ENCODE results near the gene LRP5.
A peak's percentile ranks its signal among the peaks of the same experiment; 100 is the strongest.

LRP5 gene

GRCh38 chr11:68326334-68327215, 14.2 kb downstream of the LRP5 start:
- H3K27me3 Mint-ChIP-seq: no peaks in the 10 kb centered on the region
- H3K36me3 Mint-ChIP-seq (ENCODE audit: low read depth): no peaks in the 10 kb centered on the region
- H3K9me3 Mint-ChIP-seq: no peaks in the 10 kb centered on the region
- DNase-seq: no peak
- H3K4me3 Mint-ChIP-seq: no peak overlapping the region
- peaks cover 43% of the 10 kb centered on the region for H3K4me1 Mint-ChIP-seq (ENCODE audit: low read depth)
- no peak overlapping the region for H3K27ac Mint-ChIP-seq

- H3K36me3 Mint-ChIP-seq (ENCODE audit: low read depth): no peaks in the 10 kb centered on the region
- no peak overlapping the region for H3K4me3 Mint-ChIP-seq
- no peaks in the 10 kb centered on the region for H3K9me3 Mint-ChIP-seq
- no peak overlapping the region for H3K27ac Mint-ChIP-seq
- no peak for DNase-seq
- no peaks in the 10 kb centered on the region for H3K27me3 Mint-ChIP-seq
- peaks cover 53% of the 10 kb centered on the region for H3K4me1 Mint-ChIP-seq (ENCODE audit: low read depth)
Measured at GRCh38 chr11:68327586-68328370, 15.4 kb downstream of the LRP5 start.

GRCh38 chr11:68328374-68329091, 16.1 kb downstream of the LRP5 start:
- Mint-ChIP-seq H3K4me3 (no peak overlapping the region), H3K36me3 (ENCODE audit: low read depth) (no peaks in the 10 kb centered on the region), H3K4me1 (ENCODE audit: low read depth) (peaks cover 57% of the 10 kb centered on the region), H3K27me3 (no peaks in the 10 kb centered on the region), H3K9me3 (no peaks in the 10 kb centered on the region), H3K27ac (no peak overlapping the region)
- DNase-seq: peak; percentile 49

GRCh38 chr11:68329536-68329935, 17.1 kb downstream of the LRP5 start:
- Mint-ChIP-seq H3K9me3 (no peaks in the 10 kb centered on the region), H3K36me3 (ENCODE audit: low read depth) (no peaks in the 10 kb centered on the region), H3K27ac (no peak overlapping the region), H3K4me1 (ENCODE audit: low read depth) (peaks cover 57% of the 10 kb centered on the region), H3K27me3 (no peaks in the 10 kb centered on the region), H3K4me3 (no peak overlapping the region)
- DNase-seq: no peak

GRCh38 chr11:68329978-68330699, 17.7 kb downstream of the LRP5 start:
- Mint-ChIP-seq H3K4me1 (ENCODE audit: low read depth) (peaks cover 57% of the 10 kb centered on the region), H3K27ac (no peak overlapping the region), H3K4me3 (no peak overlapping the region), H3K36me3 (ENCODE audit: low read depth) (no peaks in the 10 kb centered on the region), H3K9me3 (no peaks in the 10 kb centered on the region), H3K27me3 (no peaks in the 10 kb centered on the region)
- DNase-seq: no peak

GRCh38 chr11:68330700-68331337, 18.4 kb downstream of the LRP5 start:
- peaks cover 61% of the 10 kb centered on the region for H3K4me1 Mint-ChIP-seq (ENCODE audit: low read depth)
- no peak overlapping the region for H3K4me3 Mint-ChIP-seq
- H3K9me3 Mint-ChIP-seq: no peaks in the 10 kb centered on the region
- DNase-seq: no peak
- H3K36me3 Mint-ChIP-seq (ENCODE audit: low read depth): no peaks in the 10 kb centered on the region
- H3K27ac Mint-ChIP-seq: peak overlapping the region; percentile 11
- H3K27me3 Mint-ChIP-seq: no peaks in the 10 kb centered on the region

GRCh38 chr11:68331338-68331947, 19.1 kb downstream of the LRP5 start:
- Mint-ChIP-seq H3K4me3 (peak overlapping the region; percentile 21), H3K9me3 (no peaks in the 10 kb centered on the region), H3K4me1 (ENCODE audit: low read depth) (peaks cover 63% of the 10 kb centered on the region), H3K27ac (peak overlapping the region; percentile 65), H3K27me3 (no peaks in the 10 kb centered on the region), H3K36me3 (ENCODE audit: low read depth) (no peaks in the 10 kb centered on the region)
- peak; percentile 46 for DNase-seq

- Mint-ChIP-seq H3K27ac (no peak overlapping the region), H3K4me1 (ENCODE audit: low read depth) (peaks cover 70% of the 10 kb centered on the region), H3K9me3 (no peaks in the 10 kb centered on the region), H3K27me3 (no peaks in the 10 kb centered on the region), H3K36me3 (ENCODE audit: low read depth) (no peaks in the 10 kb centered on the region), H3K4me3 (no peak overlapping the region)
- no peak for DNase-seq
Measured at GRCh38 chr11:68332186-68332585, 19.8 kb downstream of the LRP5 start.

GRCh38 chr11:68333173-68333572, 20.8 kb downstream of the LRP5 start:
- Mint-ChIP-seq H3K9me3 (no peaks in the 10 kb centered on the region), H3K27ac (no peak overlapping the region), H3K27me3 (no peaks in the 10 kb centered on the region), H3K36me3 (ENCODE audit: low read depth) (no peaks in the 10 kb centered on the region), H3K4me1 (ENCODE audit: low read depth) (peaks cover 70% of the 10 kb centered on the region), H3K4me3 (no peak overlapping the region)
- DNase-seq: no peak

GRCh38 chr11:68334923-68335322, 22.5 kb downstream of the LRP5 start:
- Mint-ChIP-seq H3K4me1 (ENCODE audit: low read depth) (peaks cover 61% of the 10 kb centered on the region), H3K27ac (no peak overlapping the region), H3K36me3 (ENCODE audit: low read depth) (no peaks in the 10 kb centered on the region), H3K4me3 (no peak overlapping the region), H3K9me3 (no peaks in the 10 kb centered on the region), H3K27me3 (no peaks in the 10 kb centered on the region)
- DNase-seq: no peak

GRCh38 chr11:68335683-68336082, 23.3 kb downstream of the LRP5 start:
- DNase-seq: no peak
- Mint-ChIP-seq H3K27me3 (no peaks in the 10 kb centered on the region), H3K36me3 (ENCODE audit: low read depth) (no peaks in the 10 kb centered on the region), H3K9me3 (no peaks in the 10 kb centered on the region), H3K4me3 (no peak overlapping the region), H3K4me1 (ENCODE audit: low read depth) (peaks cover 60% of the 10 kb centered on the region), H3K27ac (no peak overlapping the region)

GRCh38 chr11:68336716-68337115, 24.3 kb downstream of the LRP5 start:
- H3K4me3 Mint-ChIP-seq: no peak overlapping the region
- H3K36me3 Mint-ChIP-seq (ENCODE audit: low read depth): no peaks in the 10 kb centered on the region
- no peak overlapping the region for H3K27ac Mint-ChIP-seq
- H3K27me3 Mint-ChIP-seq: no peaks in the 10 kb centered on the region
- H3K4me1 Mint-ChIP-seq (ENCODE audit: low read depth): peaks cover 58% of the 10 kb centered on the region
- H3K9me3 Mint-ChIP-seq: no peaks in the 10 kb centered on the region
- DNase-seq: no peak

GRCh38 chr11:68337399-68337835, 25.0 kb downstream of the LRP5 start:
- no peaks in the 10 kb centered on the region for H3K9me3 Mint-ChIP-seq
- H3K27me3 Mint-ChIP-seq: no peaks in the 10 kb centered on the region
- H3K4me1 Mint-ChIP-seq (ENCODE audit: low read depth): peaks cover 53% of the 10 kb centered on the region
- H3K4me3 Mint-ChIP-seq: no peak overlapping the region
- no peaks in the 10 kb centered on the region for H3K36me3 Mint-ChIP-seq (ENCODE audit: low read depth)
- no peak for DNase-seq
- peak overlapping the region; percentile 50 for H3K27ac Mint-ChIP-seq
